Measurements from ENCODE around the gene SLC39A3. TPM values are rescaled to one million over a fixed set of nuclear protein-coding genes. Genes with fewer than 3 reads are reported as not detected.

The SLC39A3 gene
- total RNA-seq, 1 donor from 2014 or later = 33.1 TPM

GRCh38 chr19:2756477-2756876 lies 16.7 kb upstream of the SLC39A3 start:
- no peaks in the 10 kb centered on the region for H3K4me1 Mint-ChIP-seq (ENCODE audit: unreplicated experiment)
- TF ChIP-seq CTCF (conservative IDR thresholded peaks at IDR 0.05) = no peak
- H3K36me3 Mint-ChIP-seq = peaks cover 3% of the 10 kb centered on the region
- H3K27ac Mint-ChIP-seq = no peak overlapping the region
- no peak overlapping the region for H3K4me3 Mint-ChIP-seq
- no peaks in the 10 kb centered on the region for H3K27me3 Mint-ChIP-seq
- DNase-seq (ENCODE audit: extremely low spot score, unreplicated experiment) = no peak
- H3K9me3 Mint-ChIP-seq = no peaks in the 10 kb centered on the region

GRCh38 chr19:2755811-2756210 lies 16.0 kb upstream of the SLC39A3 start:
- Mint-ChIP-seq H3K4me3 (no peak overlapping the region), H3K36me3 (peaks cover 3% of the 10 kb centered on the region)
- no peak for DNase-seq (ENCODE audit: extremely low spot score, unreplicated experiment)

GRCh38 chr19:2755448-2755705 lies 15.6 kb upstream of the SLC39A3 start:
- no peaks in the 10 kb centered on the region for H3K9me3 Mint-ChIP-seq
- no peaks in the 10 kb centered on the region for H3K27me3 Mint-ChIP-seq
- no peak overlapping the region for H3K27ac Mint-ChIP-seq
- no peak for TF ChIP-seq CTCF (conservative IDR thresholded peaks at IDR 0.05)
- H3K4me3 Mint-ChIP-seq = no peak overlapping the region
- DNase-seq (ENCODE audit: extremely low spot score, unreplicated experiment) = no peak
- H3K36me3 Mint-ChIP-seq = peaks cover 3% of the 10 kb centered on the region
- H3K4me1 Mint-ChIP-seq (ENCODE audit: unreplicated experiment) = no peaks in the 10 kb centered on the region

More at GRCh38 chr19:2755811-2756210, 16.0 kb upstream of the SLC39A3 start:
- TF ChIP-seq CTCF (conservative IDR thresholded peaks at IDR 0.05) = no peak
- H3K27me3 Mint-ChIP-seq = no peaks in the 10 kb centered on the region
- no peak overlapping the region for H3K27ac Mint-ChIP-seq
- H3K4me1 Mint-ChIP-seq (ENCODE audit: unreplicated experiment) = no peaks in the 10 kb centered on the region
- no peaks in the 10 kb centered on the region for H3K9me3 Mint-ChIP-seq

- Mint-ChIP-seq H3K36me3 (peaks cover 3% of the 10 kb centered on the region), H3K27me3 (no peaks in the 10 kb centered on the region)
- no peak for TF ChIP-seq CTCF (conservative IDR thresholded peaks at IDR 0.05)
These were observed 15.0 kb upstream of the SLC39A3 start for GRCh38 chr19:2754659-2755447.

GRCh38 chr19:2751438-2751830 lies 11.6 kb upstream of the SLC39A3 start:
- Mint-ChIP-seq H3K27me3 (no peaks in the 10 kb centered on the region), H3K36me3 (peaks cover 3% of the 10 kb centered on the region), H3K4me3 (no peak overlapping the region), H3K27ac (no peak overlapping the region), H3K4me1 (ENCODE audit: unreplicated experiment) (no peaks in the 10 kb centered on the region), H3K9me3 (no peaks in the 10 kb centered on the region)
- no peak for TF ChIP-seq CTCF (conservative IDR thresholded peaks at IDR 0.05)
- DNase-seq (ENCODE audit: extremely low spot score, unreplicated experiment) = no peak

More at GRCh38 chr19:2754659-2755447, 15.0 kb upstream of the SLC39A3 start:
- Mint-ChIP-seq H3K4me1 (ENCODE audit: unreplicated experiment) (no peaks in the 10 kb centered on the region), H3K4me3 (no peak overlapping the region), H3K9me3 (no peaks in the 10 kb centered on the region), H3K27ac (no peak overlapping the region)
- DNase-seq (ENCODE audit: extremely low spot score, unreplicated experiment) = no peak

Data from type B pancreatic cell (in vitro differentiated cells).